Lower leg skin (tissue), 3 donors: ENCODE results near the gene NELFB.

Experiments
- POLR2A ChIP-seq, 2 donors: fragments of 450-650 bp; IDR thresholded peaks; one replicate each; pipeline ENCODE4 v1.6.1; 2016 to 2017; ENCODE audit warnings: antibody characterized with exemption in 2 of 2, mild to moderate bottlenecking in 1 of 2, moderate library complexity in 1 of 2
- TF ChIP-seq, protein P1 (sequence below), 3 donors: fragments of 450-650 bp; IDR thresholded peaks; one replicate each; pipeline ENCODE4 v1.5.1; 2016; ENCODE audit warnings: antibody characterized with exemption in 3 of 3, mild to moderate bottlenecking in 3 of 3, moderate library complexity in 2 of 3

DNA sequence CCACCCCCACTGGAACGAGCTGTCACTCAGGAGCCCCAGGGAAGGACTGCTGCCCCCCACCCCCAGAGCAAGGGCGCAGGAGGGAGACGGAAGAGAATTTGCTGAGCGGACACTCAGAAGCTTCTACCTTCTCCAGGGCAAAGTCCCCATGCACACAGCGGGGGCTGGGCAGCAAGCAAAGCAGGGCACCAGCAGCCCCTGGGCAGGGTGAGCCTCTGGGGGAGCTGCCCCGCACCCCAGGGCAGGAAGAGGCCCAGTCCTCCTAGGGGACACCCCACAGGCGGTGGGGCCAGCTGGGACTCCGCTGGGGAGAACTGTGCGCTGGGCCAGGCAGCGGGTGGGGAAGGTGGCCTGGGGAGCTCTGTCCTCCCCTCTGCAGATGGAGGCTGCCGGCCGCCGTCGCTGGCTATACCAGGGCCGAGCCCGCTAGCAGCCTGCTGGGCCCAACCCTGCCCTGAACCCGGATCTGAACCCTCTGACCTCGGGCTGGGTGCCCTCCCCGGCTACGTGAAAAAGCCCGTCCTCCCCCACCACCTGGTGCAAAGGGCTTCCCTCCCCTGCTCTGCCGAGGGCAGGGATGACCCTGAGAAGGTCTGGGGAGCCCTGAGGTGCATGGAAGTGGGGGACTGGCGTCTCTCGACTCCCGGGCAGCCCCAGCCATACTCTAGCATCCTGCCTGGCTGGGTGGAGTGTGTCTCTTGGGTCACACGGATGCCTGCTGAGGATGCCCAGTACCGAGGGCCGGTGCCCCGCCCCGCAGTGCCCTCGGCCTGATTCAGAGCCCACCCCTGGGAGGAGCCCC is 25.0 kb upstream of the NELFB start:
- TF ChIP-seq, protein P1, sequence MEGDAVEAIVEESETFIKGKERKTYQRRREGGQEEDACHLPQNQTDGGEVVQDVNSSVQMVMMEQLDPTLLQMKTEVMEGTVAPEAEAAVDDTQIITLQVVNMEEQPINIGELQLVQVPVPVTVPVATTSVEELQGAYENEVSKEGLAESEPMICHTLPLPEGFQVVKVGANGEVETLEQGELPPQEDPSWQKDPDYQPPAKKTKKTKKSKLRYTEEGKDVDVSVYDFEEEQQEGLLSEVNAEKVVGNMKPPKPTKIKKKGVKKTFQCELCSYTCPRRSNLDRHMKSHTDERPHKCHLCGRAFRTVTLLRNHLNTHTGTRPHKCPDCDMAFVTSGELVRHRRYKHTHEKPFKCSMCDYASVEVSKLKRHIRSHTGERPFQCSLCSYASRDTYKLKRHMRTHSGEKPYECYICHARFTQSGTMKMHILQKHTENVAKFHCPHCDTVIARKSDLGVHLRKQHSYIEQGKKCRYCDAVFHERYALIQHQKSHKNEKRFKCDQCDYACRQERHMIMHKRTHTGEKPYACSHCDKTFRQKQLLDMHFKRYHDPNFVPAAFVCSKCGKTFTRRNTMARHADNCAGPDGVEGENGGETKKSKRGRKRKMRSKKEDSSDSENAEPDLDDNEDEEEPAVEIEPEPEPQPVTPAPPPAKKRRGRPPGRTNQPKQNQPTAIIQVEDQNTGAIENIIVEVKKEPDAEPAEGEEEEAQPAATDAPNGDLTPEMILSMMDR (IDR thresholded peaks at IDR 0.05) = no peak
- TF ChIP-seq POLR2A (IDR thresholded peaks at IDR 0.05) = no peak
